Subcutaneous abdominal adipose tissue (tissue), 5 donors: ENCODE results near the gene LPAR2.
"Not testable (repeated sequence)": the region's sequence is repeated elsewhere in the genome, so short reads cannot be mapped to it uniquely, and the experiment has no call there.

Source experiments
- H3K27ac ChIP-seq: one replicate; pipeline ENCODE4 v1.7.0; 2013; ENCODE audit warnings: low read depth, mild to moderate bottlenecking, inconsistent platforms, low read length, moderate library complexity
- H3K27me3 ChIP-seq, 5 donors: one replicate each; pipeline ENCODE4 v1.7.0; 2013; ENCODE audit warnings: low read length in 5 of 5, inconsistent platforms in 1 of 5; ENCODE audit not compliant: control insufficient read depth in 5 of 5, insufficient read depth in 4 of 5
- H3K36me3 ChIP-seq, 5 donors: one replicate each; pipeline ENCODE4 v1.7.0; 2013; ENCODE audit warnings: low read length in 5 of 5; ENCODE audit not compliant: control insufficient read depth in 5 of 5, insufficient read depth in 5 of 5
- H3K4me1 ChIP-seq, 5 donors: one replicate each; pipeline ENCODE4 v1.7.0; 2013; ENCODE audit warnings: low read length in 5 of 5, mild to moderate bottlenecking in 3 of 5, moderate library complexity in 1 of 5; ENCODE audit not compliant: control insufficient read depth in 5 of 5, insufficient read depth in 5 of 5
- H3K4me3 ChIP-seq, 5 donors: one replicate each; pipeline ENCODE4 v1.7.0; 2013; ENCODE audit warnings: low read length in 5 of 5, low read depth in 1 of 5
- H3K9ac ChIP-seq, 5 donors: one replicate each; pipeline ENCODE4 v1.7.0; 2013; ENCODE audit warnings: low read length in 5 of 5, mild to moderate bottlenecking in 4 of 5, moderate library complexity in 3 of 5
- H3K9me3 ChIP-seq, 5 donors: one replicate each; pipeline ENCODE4 v1.7.0; 2013; ENCODE audit warnings: low read length in 5 of 5; ENCODE audit not compliant: control insufficient read depth in 5 of 5
- donor health status: healthy.
- donor health status: healthy.
- donor health status: healthy.
- donor health status: healthy.
- donor health status: healthy.

Gene LPAR2

GRCh38 chr19:19602136-19602712, 25.8 kb downstream of the LPAR2 start:
- H3K4me1 ChIP-seq = peaks cover 0 to 8% (median 0%) of the 10 kb centered on the region in 5 donors
- no peak overlapping the region for H3K4me3 ChIP-seq
- no peaks in the 10 kb centered on the region for H3K36me3 ChIP-seq
- no peak overlapping the region for H3K27ac ChIP-seq
- no peak overlapping the region for H3K9ac ChIP-seq
- H3K27me3 ChIP-seq = no peaks in the 10 kb centered on the region
- no peaks in the 10 kb centered on the region for H3K9me3 ChIP-seq

DNA sequence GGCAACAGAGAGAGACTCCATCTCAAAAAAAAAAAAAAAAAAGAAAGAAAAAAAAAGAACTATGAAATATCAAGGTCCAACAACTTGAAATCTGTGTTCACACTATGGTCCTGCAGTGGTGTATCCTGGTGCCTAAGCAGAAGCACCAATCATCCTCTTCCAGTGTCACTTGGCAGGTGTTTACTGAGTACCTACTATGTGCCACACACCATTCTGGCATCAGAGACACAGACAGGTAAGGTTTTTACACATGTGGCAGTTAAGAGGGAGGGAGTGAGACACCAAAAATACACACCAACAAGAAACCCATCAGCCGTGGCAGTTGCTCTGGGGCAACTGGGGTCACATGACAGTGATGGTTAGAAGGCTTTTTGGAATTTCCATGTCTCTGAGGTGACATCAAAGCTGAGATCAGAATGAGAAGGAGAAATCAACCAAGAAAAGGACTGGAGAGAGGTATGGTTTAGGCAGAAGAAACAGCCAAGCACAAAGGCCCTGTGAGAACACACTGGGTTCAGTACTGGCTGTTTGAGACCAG, 27.2 kb downstream of the LPAR2 start:
- H3K36me3 ChIP-seq = no peaks in the 10 kb centered on the region
- no peak overlapping the region for H3K27ac ChIP-seq
- no peaks in the 10 kb centered on the region for H3K9me3 ChIP-seq
- no peak overlapping the region for H3K9ac ChIP-seq
- no peaks in the 10 kb centered on the region for H3K27me3 ChIP-seq
- peaks cover 0 to 11% (median 7%) of the 10 kb centered on the region in 5 donors for H3K4me1 ChIP-seq
- no peak overlapping the region for H3K4me3 ChIP-seq

GRCh38 chr19:19598728-19599451, 29.1 kb downstream of the LPAR2 start:
- H3K4me1 ChIP-seq = peaks cover 2 to 27% (median 17%) of the 10 kb centered on the region in 5 donors
- H3K9me3 ChIP-seq, H3K27ac ChIP-seq, H3K4me3 ChIP-seq, H3K9ac ChIP-seq, H3K36me3 ChIP-seq, H3K27me3 ChIP-seq: not testable (repeated sequence)

- Histone ChIP-seq H3K27me3 (no peaks in the 10 kb centered on the region), H3K4me3 (no peak overlapping the region), H3K9me3 (no peaks in the 10 kb centered on the region), H3K9ac (no peak overlapping the region), H3K4me1 (peaks cover 2 to 27% (median 17%) of the 10 kb centered on the region in 5 donors), H3K27ac (no peak overlapping the region), H3K36me3 (no peaks in the 10 kb centered on the region)
These were observed 30.2 kb downstream of the LPAR2 start for GRCh38 chr19:19597809-19598306.

GRCh38 chr19:19595171-19595701, 32.8 kb downstream of the LPAR2 start:
- Histone ChIP-seq H3K9ac (no peak overlapping the region), H3K9me3 (no peaks in the 10 kb centered on the region), H3K27ac (peak overlapping the region; percentile 64), H3K4me3 (no peak overlapping the region), H3K4me1 (peaks cover 2 to 44% (median 31%) of the 10 kb centered on the region in 5 donors), H3K27me3 (no peaks in the 10 kb centered on the region), H3K36me3 (no peaks in the 10 kb centered on the region)

GRCh38 chr19:19594381-19594780, 33.6 kb downstream of the LPAR2 start:
- H3K4me1 ChIP-seq = peaks cover 2 to 44% (median 31%) of the 10 kb centered on the region in 5 donors
- no peak overlapping the region for H3K9ac ChIP-seq
- H3K36me3 ChIP-seq = no peaks in the 10 kb centered on the region
- no peaks in the 10 kb centered on the region for H3K9me3 ChIP-seq
- H3K4me3 ChIP-seq = no peak overlapping the region
- no peaks in the 10 kb centered on the region for H3K27me3 ChIP-seq
- peak overlapping the region; percentile 64 for H3K27ac ChIP-seq

DNA sequence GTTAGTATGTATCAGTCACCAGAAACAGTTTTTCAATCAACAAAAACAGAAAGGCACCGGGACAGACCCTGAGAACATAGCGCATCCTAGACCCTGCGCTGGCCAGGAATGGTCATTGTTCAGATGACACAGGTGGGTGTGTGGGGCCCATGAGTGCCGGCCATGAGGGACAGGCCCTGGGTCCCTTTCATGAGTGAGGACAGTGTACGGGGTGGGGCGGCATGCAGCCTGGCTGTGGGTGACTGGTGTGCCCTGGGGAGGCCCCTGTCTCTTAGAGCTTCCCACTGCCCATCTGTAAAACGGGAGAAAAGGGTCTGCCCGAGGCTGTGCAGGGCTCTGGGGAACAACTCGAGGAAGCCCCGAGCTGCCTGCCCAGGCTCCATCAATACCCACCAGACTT, 35.3 kb downstream of the LPAR2 start:
- H3K27me3 ChIP-seq = no peaks in the 10 kb centered on the region
- peaks cover 2 to 44% (median 31%) of the 10 kb centered on the region in 5 donors for H3K4me1 ChIP-seq
- peak overlapping the region in 1 of 5 donors; percentile 17 for H3K9ac ChIP-seq
- no peak overlapping the region for H3K27ac ChIP-seq
- no peaks in the 10 kb centered on the region for H3K36me3 ChIP-seq
- no peaks in the 10 kb centered on the region for H3K9me3 ChIP-seq
- H3K4me3 ChIP-seq = no peak overlapping the region

- Histone ChIP-seq H3K9ac (peak overlapping the region in 1 of 5 donors; percentile 56), H3K9me3 (no peaks in the 10 kb centered on the region), H3K4me3 (peak overlapping the region in 3 of 5 donors; percentile 17 to 54 (median 29)), H3K4me1 (peaks cover 2 to 38% (median 26%) of the 10 kb centered on the region in 5 donors), H3K27ac (peak overlapping the region; percentile 78), H3K36me3 (no peaks in the 10 kb centered on the region), H3K27me3 (no peaks in the 10 kb centered on the region)
These were observed 36.7 kb downstream of the LPAR2 start for GRCh38 chr19:19591133-19591825.

GRCh38 chr19:19588546-19588945, 39.5 kb downstream of the LPAR2 start:
- Histone ChIP-seq H3K9me3 (no peaks in the 10 kb centered on the region), H3K27me3 (no peaks in the 10 kb centered on the region), H3K4me1 (peaks cover 0 to 17% (median 15%) of the 10 kb centered on the region in 5 donors), H3K36me3 (no peaks in the 10 kb centered on the region), H3K4me3 (no peak overlapping the region), H3K9ac (no peak overlapping the region), H3K27ac (no peak overlapping the region)
